Iris pigment epithelial cell (primary cell): ENCODE data around the gene DNAJC21.
"Not testable (repeated sequence)": the region's sequence is repeated elsewhere in the genome, so short reads cannot be mapped to it uniquely, and the experiment has no call there.

Experiments
- DNase-seq: peaks from one replicate; pipeline ENCODE4 v3.0.0-alpha.2; 2011; ENCODE audit warnings: low read depth

Gene DNAJC21

GRCh38 chr5:34923694-34924461, 5.5 kb upstream of the DNAJC21 start:
- DNase-seq: peak; percentile 89

- DNase-seq: no peak
Observed at GRCh38 chr5:34924462-34924765, 4.9 kb upstream of the DNAJC21 start.

- DNase-seq: no peak
Observed at GRCh38 chr5:34926318-34926888, 3.0 kb upstream of the DNAJC21 start.

GRCh38 chr5:34927785-34928184, 1.6 kb upstream of the DNAJC21 start:
- no peak for DNase-seq

GRCh38 chr5:34928267-34928666, 1.1 kb upstream of the DNAJC21 start:
- DNase-seq: no peak

GRCh38 chr5:34929720-34930461, 532 bp downstream of the DNAJC21 start:
- peak; percentile 74 for DNase-seq

GRCh38 chr5:34930462-34930844, 1.1 kb downstream of the DNAJC21 start:
- peak; percentile 80 for DNase-seq

GRCh38 chr5:34930870-34931269, 1.5 kb downstream of the DNAJC21 start:
- DNase-seq: no peak

- DNase-seq: no peak
Observed at GRCh38 chr5:34932947-34933346, 3.6 kb downstream of the DNAJC21 start.

GRCh38 chr5:34941936-34942335, 12.6 kb downstream of the DNAJC21 start:
- DNase-seq: no peak

- no peak for DNase-seq
Observed at GRCh38 chr5:34944044-34944443, 14.7 kb downstream of the DNAJC21 start.

GRCh38 chr5:34944460-34945047, 15.2 kb downstream of the DNAJC21 start:
- no peak for DNase-seq

- peak; percentile 36 for DNase-seq
Observed at GRCh38 chr5:34957321-34957720, 28.0 kb downstream of the DNAJC21 start.

GRCh38 chr5:34957857-34958690, 28.7 kb downstream of the DNAJC21 start:
- DNase-seq: peak; percentile 58

- DNase-seq: peak; percentile 91
Observed at GRCh38 chr5:34959323-34959722, 30.0 kb downstream of the DNAJC21 start.

GRCh38 chr5:34967540-34967939, 38.2 kb downstream of the DNAJC21 start:
- DNase-seq: no peak

- DNase-seq: no peak
Observed at GRCh38 chr5:34968258-34968657, 38.9 kb downstream of the DNAJC21 start.

GRCh38 chr5:34970552-34970951, 41.2 kb downstream of the DNAJC21 start:
- DNase-seq: no peak

- not testable (repeated sequence) for DNase-seq
Observed at GRCh38 chr5:34971655-34972054, 42.3 kb downstream of the DNAJC21 start.

GRCh38 chr5:34976347-34976746, 47.0 kb downstream of the DNAJC21 start:
- DNase-seq: no peak

- DNase-seq: no peak
Observed at GRCh38 chr5:34977934-34978613, 48.7 kb downstream of the DNAJC21 start.
